SK-N-SH treated with all-trans-retinoic acid at 6 μM for 48 hours (cell line): Measurements from ENCODE around the gene ZNF614.

Experiments
- ATAC-seq: fragments of 200-7000 bp; cut with Tn5 transposase; 3 replicates; pipeline ENCODE4 v1.9.1; 2020; ENCODE audit warnings: mild to moderate bottlenecking, moderate library complexity
- ARNTL ChIP-seq: fragments of 450-650 bp; formaldehyde crosslinking; IDR thresholded peaks from 2 replicates; pipeline ENCODE4 v1.5.0; 2020; ENCODE audit warnings: low read depth, mild to moderate bottlenecking, moderate library complexity, borderline replicate concordance
- BACH2 ChIP-seq: fragments of 250-450 bp; sonication (Bioruptor Pico); IDR thresholded peaks from 2 replicates; pipeline ENCODE4 v1.9.0; 2021; ENCODE audit warnings: mild to moderate bottlenecking, borderline replicate concordance
- CSDC2 ChIP-seq: fragments of 250-450 bp; sonication (Bioruptor Pico); IDR thresholded peaks from 2 replicates; pipeline ENCODE4 v1.5.0; 2020; ENCODE audit warnings: mild to moderate bottlenecking, moderate library complexity
- ESRRG ChIP-seq: fragments of 250-450 bp; sonication (Bioruptor Pico); IDR thresholded peaks from 2 replicates; pipeline ENCODE4 v1.6.1; 2021; ENCODE audit warnings: mild to moderate bottlenecking
- GLIS3 ChIP-seq: fragments of 250-450 bp; sonication (Bioruptor Pico); IDR thresholded peaks from 2 replicates; pipeline ENCODE4 v1.5.0; 2020; ENCODE audit warnings: mild to moderate bottlenecking, moderate library complexity
- ISL1 ChIP-seq: fragments of 250-450 bp; sonication (Bioruptor Pico); IDR thresholded peaks from 2 replicates; pipeline ENCODE4 v2.1.2; 2022; ENCODE audit warnings: mild to moderate bottlenecking, moderate library complexity
- OSR1 ChIP-seq: fragments of 250-450 bp; sonication (Bioruptor Pico); IDR thresholded peaks from 2 replicates; pipeline ENCODE4 v1.8.0; 2022; ENCODE audit warnings: moderate library complexity, mild to moderate bottlenecking, inconsistent platforms
- PATZ1 ChIP-seq: fragments of 250-450 bp; sonication (Bioruptor Pico); IDR thresholded peaks from 2 replicates; pipeline ENCODE4 v1.8.0; 2020; ENCODE audit warnings: mild to moderate bottlenecking, moderate library complexity, borderline replicate concordance
- PPARA ChIP-seq: fragments of 250-450 bp; sonication (Bioruptor Pico); IDR thresholded peaks from 2 replicates; pipeline ENCODE4 v1.5.0; 2020; ENCODE audit warnings: mild to moderate bottlenecking, borderline replicate concordance
- RARB ChIP-seq: fragments of 250-450 bp; sonication (Bioruptor Pico); IDR thresholded peaks from 2 replicates; pipeline ENCODE4 v1.8.0; 2021; ENCODE audit warnings: mild to moderate bottlenecking, moderate library complexity
- SNAI2 ChIP-seq: fragments of 250-450 bp; sonication (Bioruptor Pico); IDR thresholded peaks from 2 replicates; pipeline ENCODE4 v1.5.0; 2020; ENCODE audit warnings: mild to moderate bottlenecking, moderate library complexity
- TOX ChIP-seq: fragments of 250-450 bp; sonication (Bioruptor Pico); IDR thresholded peaks from 2 replicates; pipeline ENCODE4 v1.8.0; 2021; ENCODE audit warnings: mild to moderate bottlenecking, moderate library complexity, borderline replicate concordance
- TSHZ2 ChIP-seq: fragments of 250-450 bp; sonication (Bioruptor Pico); IDR thresholded peaks from 2 replicates; pipeline ENCODE4 v1.5.0; 2020; ENCODE audit warnings: mild to moderate bottlenecking, moderate library complexity
- ZC3H10 ChIP-seq: fragments of 250-450 bp; sonication (Bioruptor Pico); IDR thresholded peaks from 2 replicates; pipeline ENCODE4 v1.5.1; 2021; ENCODE audit warnings: mild to moderate bottlenecking, moderate library complexity
- ZFP3 ChIP-seq: fragments of 250-450 bp; sonication (Bioruptor Pico); IDR thresholded peaks from 2 replicates; pipeline ENCODE4 v1.5.0; 2020; ENCODE audit warnings: mild to moderate bottlenecking, moderate library complexity
- ZFP30 ChIP-seq: fragments of 450-650 bp; formaldehyde crosslinking; IDR thresholded peaks from 2 replicates; pipeline ENCODE4 v1.5.0; 2022; ENCODE audit warnings: mild to moderate bottlenecking, moderate library complexity
- ZNF565 ChIP-seq: fragments of 450-650 bp; formaldehyde crosslinking; conservative IDR thresholded peaks from 2 replicates; pipeline ENCODE4 v1.5.0; 2020; ENCODE audit warnings: low read depth, mild to moderate bottlenecking, moderate library complexity
- ZNF70 ChIP-seq: fragments of 450-650 bp; formaldehyde crosslinking; IDR thresholded peaks from 2 replicates; pipeline ENCODE4 v1.5.0; 2020; ENCODE audit warnings: mild to moderate bottlenecking, moderate library complexity
- TF ChIP-seq, protein P1 (sequence below): fragments of 250-450 bp; sonication (Bioruptor Pico); IDR thresholded peaks from 2 replicates; pipeline ENCODE4 v1.8.0; 2021; ENCODE audit warnings: low read depth, mild to moderate bottlenecking, moderate library complexity, borderline replicate concordance

Gene ZNF614

DNA sequence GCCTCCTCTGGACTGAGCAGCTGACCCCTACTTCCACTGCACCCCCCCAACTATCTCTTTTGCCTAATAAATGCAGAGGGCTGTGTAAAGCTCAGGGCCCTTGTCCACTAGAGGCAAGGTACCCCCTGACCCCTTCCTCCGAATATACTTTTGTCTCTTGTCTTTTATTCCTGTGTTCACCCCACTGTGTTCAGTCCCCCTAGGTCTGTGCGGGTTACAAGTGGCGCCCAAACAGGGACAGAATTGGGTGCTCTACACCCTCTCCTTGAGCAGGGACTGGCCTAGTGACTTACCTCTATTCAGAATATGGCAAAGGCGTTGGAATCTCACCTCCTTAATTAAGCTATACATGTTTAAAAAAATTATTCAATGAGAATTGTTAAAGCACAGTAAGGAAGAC, 56.6 kb downstream of the ZNF614 start:
- no peak for TF ChIP-seq BACH2 (CRISPR knock-in tag)
- no peak for TF ChIP-seq ESRRG (CRISPR knock-in tag)
- no peak for TF ChIP-seq RARB (CRISPR knock-in tag)
- TF ChIP-seq ARNTL (CRISPR knock-in tag): no peak
- TF ChIP-seq ZNF70 (CRISPR knock-in tag): no peak
- no peak for TF ChIP-seq SNAI2 (CRISPR knock-in tag)
- TF ChIP-seq TSHZ2 (CRISPR knock-in tag): no peak
- TF ChIP-seq GLIS3 (CRISPR knock-in tag): no peak
- no peak for TF ChIP-seq PPARA (CRISPR knock-in tag)
- TF ChIP-seq ZC3H10 (CRISPR knock-in tag): no peak
- no peak for TF ChIP-seq ZFP30 (CRISPR knock-in tag)
- TF ChIP-seq CSDC2 (CRISPR knock-in tag): no peak
- no peak for TF ChIP-seq TOX
- no peak for TF ChIP-seq ISL1 (CRISPR knock-in tag)
- TF ChIP-seq ZFP3: no peak
- TF ChIP-seq, all 23 proteins: peak for 0
- no peak for ATAC-seq

DNA sequence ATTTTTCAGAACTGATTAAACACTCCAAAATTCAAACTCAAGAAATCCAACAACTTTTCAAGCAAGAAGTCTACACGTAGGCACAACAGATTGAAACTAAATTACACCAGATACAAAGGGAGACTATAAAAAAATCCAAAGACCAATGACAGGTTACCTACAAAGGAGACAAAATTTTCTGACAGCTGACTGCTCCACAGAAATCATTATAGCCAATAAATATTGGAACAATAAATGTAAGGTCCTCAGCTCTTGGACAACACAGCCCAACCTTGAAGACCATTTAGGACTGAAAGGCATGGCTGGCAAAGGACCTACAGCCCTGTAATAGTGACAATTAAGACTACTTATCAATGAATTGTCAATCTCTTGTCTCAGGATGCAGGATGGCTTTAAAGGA, 57.5 kb downstream of the ZNF614 start:
- no peak for ATAC-seq
- TF ChIP-seq, protein P1, sequence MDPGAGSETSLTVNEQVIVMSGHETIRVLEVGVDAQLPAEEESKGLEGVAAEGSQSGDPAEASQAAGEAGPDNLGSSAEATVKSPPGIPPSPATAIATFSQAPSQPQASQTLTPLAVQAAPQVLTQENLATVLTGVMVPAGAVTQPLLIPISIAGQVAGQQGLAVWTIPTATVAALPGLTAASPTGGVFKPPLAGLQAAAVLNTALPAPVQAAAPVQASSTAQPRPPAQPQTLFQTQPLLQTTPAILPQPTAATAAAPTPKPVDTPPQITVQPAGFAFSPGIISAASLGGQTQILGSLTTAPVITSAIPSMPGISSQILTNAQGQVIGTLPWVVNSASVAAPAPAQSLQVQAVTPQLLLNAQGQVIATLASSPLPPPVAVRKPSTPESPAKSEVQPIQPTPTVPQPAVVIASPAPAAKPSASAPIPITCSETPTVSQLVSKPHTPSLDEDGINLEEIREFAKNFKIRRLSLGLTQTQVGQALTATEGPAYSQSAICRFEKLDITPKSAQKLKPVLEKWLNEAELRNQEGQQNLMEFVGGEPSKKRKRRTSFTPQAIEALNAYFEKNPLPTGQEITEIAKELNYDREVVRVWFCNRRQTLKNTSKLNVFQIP (CRISPR knock-in tag): no peak
- TF ChIP-seq RARB (CRISPR knock-in tag): no peak
- no peak for TF ChIP-seq TSHZ2 (CRISPR knock-in tag)
- TF ChIP-seq BACH2 (CRISPR knock-in tag): no peak
- TF ChIP-seq TOX: no peak
- no peak for TF ChIP-seq ZNF565 (CRISPR knock-in tag)
- TF ChIP-seq ISL1 (CRISPR knock-in tag): no peak
- TF ChIP-seq PATZ1 (CRISPR knock-in tag): no peak
- no peak for TF ChIP-seq ESRRG (CRISPR knock-in tag)
- no peak for TF ChIP-seq ZNF70 (CRISPR knock-in tag)
- TF ChIP-seq, all 23 proteins: peak for 0

- no peak for ATAC-seq
- no peak for TF ChIP-seq ARNTL (CRISPR knock-in tag)
- TF ChIP-seq ESRRG (CRISPR knock-in tag): no peak
- no peak for TF ChIP-seq OSR1 (CRISPR knock-in tag)
- TF ChIP-seq ZFP30 (CRISPR knock-in tag): no peak
- no peak for TF ChIP-seq PPARA (CRISPR knock-in tag)
- TF ChIP-seq TOX: no peak
- TF ChIP-seq ZFP3: no peak
- no peak for TF ChIP-seq SNAI2 (CRISPR knock-in tag)
Observed at GRCh38 chr19:51965583-51965982, 62.6 kb downstream of the ZNF614 start.
